Small intestine (tissue), 4 donors: ENCODE data around the gene CELF1. TPM values are rescaled to one million over a fixed set of nuclear protein-coding genes. Genes with fewer than 3 reads are reported as not detected.

Experiments
- polyA plus RNA-seq, 4 donors: library from polyadenylated mRNA; stranded (reverse) in 3 of 4; unstranded in 1 of 4; fragments of 200-250 nt in 3 of 4; fragments of 120-200 nt in 1 of 4; gene quantifications; one replicate each; pipeline versions ENCODE4 v1.2.1 to v1.2.3, GENCODE V29; 2013
- donor health status: healthy with polysubstance abuse.
- donor health status: Bipolar disorder and iron deficiency.
- donor health status: healthy.

CELF1 gene
- polyA plus RNA-seq, 4 donors: 16.5 to 69.5 (median 27.0) TPM

Other genes with a start within 250 kb of the CELF1 start
- gene MYBPC3, start 200.4 kb downstream of the CELF1 start, polyA plus RNA-seq: 1 to 10 TPM in 1 of 4 donors, under 1 TPM in 2, not detected in 1; 0.03 to 5.4 (median 0.04) TPM
- gene SPI1, start 174.6 kb downstream of the CELF1 start, polyA plus RNA-seq: 10 to 100 TPM in 3 of 4 donors, 1 to 10 TPM in 1; 3.4 to 25.4 (median 12.0) TPM
- gene SLC39A13, start 144.5 kb downstream of the CELF1 start, polyA plus RNA-seq: 10 to 100 TPM in 2 of 4 donors, 1 to 10 TPM in 2; 7.8 to 30.9 (median 18.0) TPM
- 100 to 1,000 TPM in 3 of 4 donors, 10 to 100 TPM in 1; 88.0 to 156 (median 103) TPM for gene PSMC3, start 126.7 kb downstream of the CELF1 start, polyA plus RNA-seq
- gene RAPSN, start 104.0 kb downstream of the CELF1 start, polyA plus RNA-seq: under 1 TPM; 0.36 to 0.89 (median 0.66) TPM
- 10 to 100 TPM; 31.3 to 60.1 (median 41.2) TPM for gene PTPMT1, start 12.5 kb upstream of the CELF1 start, polyA plus RNA-seq
- 10 to 100 TPM in 3 of 4 donors, 1 to 10 TPM in 1; 9.8 to 13.7 (median 12.0) TPM for gene KBTBD4, start 25.8 kb upstream of the CELF1 start, polyA plus RNA-seq
- 100 to 1,000 TPM in 3 of 4 donors, 10 to 100 TPM in 1; 95.2 to 438 (median 263) TPM for gene NDUFS3, start 25.9 kb upstream of the CELF1 start, polyA plus RNA-seq
- gene FAM180B, start 33.5 kb upstream of the CELF1 start, polyA plus RNA-seq: under 1 TPM in 2 of 4 donors, not detected in 2; 0.10 to 0.15 TPM
- 1 to 10 TPM; 1.3 to 7.6 (median 1.6) TPM for gene C1QTNF4, start 41.3 kb upstream of the CELF1 start, polyA plus RNA-seq
- 100 to 1,000 TPM; 103 to 149 (median 127) TPM for gene MTCH2, start 89.4 kb upstream of the CELF1 start, polyA plus RNA-seq
- gene AGBL2, start 162.2 kb upstream of the CELF1 start, polyA plus RNA-seq: 10 to 100 TPM in 1 of 4 donors, 1 to 10 TPM in 2, under 1 TPM in 1; 0.81 to 13.2 (median 1.9) TPM
- 100 to 1,000 TPM in 1 of 4 donors, 10 to 100 TPM in 3; 18.1 to 108 (median 28.8) TPM for gene FNBP4, start 214.2 kb upstream of the CELF1 start, polyA plus RNA-seq